Measurements from ENCODE around the gene SUCO.

The SUCO gene

DNA sequence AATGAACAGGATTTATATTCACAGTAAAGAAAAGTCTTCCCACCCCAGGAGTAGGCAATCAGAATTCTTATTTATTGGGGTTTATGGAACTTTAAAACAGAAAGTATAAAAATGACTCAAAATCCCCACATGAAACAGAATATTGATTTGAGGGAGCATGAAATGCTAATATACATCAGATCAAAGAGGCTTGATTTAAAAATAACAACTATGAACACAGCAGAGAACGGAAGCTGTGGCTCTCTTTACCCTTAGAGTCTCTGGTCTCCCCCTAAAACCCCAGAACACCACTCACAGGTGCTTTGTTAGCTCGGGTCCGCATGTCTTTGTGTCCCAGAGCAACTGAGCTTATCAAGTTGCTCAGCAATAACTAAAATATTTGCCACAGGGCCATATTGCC lies 94.8 kb downstream of the SUCO start:
- POLR2A ChIA-PET, result no interaction called here
- CTCF ChIA-PET, result interaction anchor here (0.7 kb wide), 1 partner anchor 10 kb away, joined by 3 read pairs; no protein-coding TSS in a partner anchor
- TF ChIP-seq, protein P1, sequence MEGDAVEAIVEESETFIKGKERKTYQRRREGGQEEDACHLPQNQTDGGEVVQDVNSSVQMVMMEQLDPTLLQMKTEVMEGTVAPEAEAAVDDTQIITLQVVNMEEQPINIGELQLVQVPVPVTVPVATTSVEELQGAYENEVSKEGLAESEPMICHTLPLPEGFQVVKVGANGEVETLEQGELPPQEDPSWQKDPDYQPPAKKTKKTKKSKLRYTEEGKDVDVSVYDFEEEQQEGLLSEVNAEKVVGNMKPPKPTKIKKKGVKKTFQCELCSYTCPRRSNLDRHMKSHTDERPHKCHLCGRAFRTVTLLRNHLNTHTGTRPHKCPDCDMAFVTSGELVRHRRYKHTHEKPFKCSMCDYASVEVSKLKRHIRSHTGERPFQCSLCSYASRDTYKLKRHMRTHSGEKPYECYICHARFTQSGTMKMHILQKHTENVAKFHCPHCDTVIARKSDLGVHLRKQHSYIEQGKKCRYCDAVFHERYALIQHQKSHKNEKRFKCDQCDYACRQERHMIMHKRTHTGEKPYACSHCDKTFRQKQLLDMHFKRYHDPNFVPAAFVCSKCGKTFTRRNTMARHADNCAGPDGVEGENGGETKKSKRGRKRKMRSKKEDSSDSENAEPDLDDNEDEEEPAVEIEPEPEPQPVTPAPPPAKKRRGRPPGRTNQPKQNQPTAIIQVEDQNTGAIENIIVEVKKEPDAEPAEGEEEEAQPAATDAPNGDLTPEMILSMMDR (IDR thresholded peaks at IDR 0.05; ENCODE audit: insufficient read depth, low read length, missing control alignments), result no peak
- no peak for DNase-seq (ENCODE audit: low read depth, low spot score)
- H3K4me3 ChIP-seq (ENCODE audit: low read depth, low read length), result no peak overlapping the region

DNA sequence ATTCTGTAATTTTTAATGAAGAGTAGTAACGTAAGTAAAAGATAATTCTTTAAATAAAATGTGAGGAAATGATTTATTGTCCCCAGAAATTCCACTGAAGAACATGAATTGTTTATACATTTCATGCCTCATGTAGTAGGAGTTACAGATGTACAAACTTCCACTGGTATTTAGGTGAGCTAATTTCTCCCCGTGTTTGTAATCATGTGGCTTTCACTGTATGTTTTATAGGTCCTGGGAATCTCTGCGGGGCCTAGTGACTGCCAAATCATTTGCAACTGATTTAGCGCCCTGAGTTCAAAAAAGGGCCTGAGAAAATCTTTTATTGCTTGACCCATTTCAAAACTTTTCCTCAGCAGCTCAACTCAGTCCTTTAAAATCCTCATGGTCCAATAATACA lies 95.5 kb downstream of the SUCO start:
- no peak overlapping the region for H3K4me3 ChIP-seq (ENCODE audit: low read depth, low read length)
- TF ChIP-seq, protein P1 (IDR thresholded peaks at IDR 0.05; ENCODE audit: insufficient read depth, low read length, missing control alignments), result no peak
- ChIA-PET POLR2A (no interaction called here), CTCF (interaction anchor here (0.7 kb wide), 1 partner anchor 11 kb away, joined by 3 read pairs; no protein-coding TSS in a partner anchor)
- no peak for DNase-seq (ENCODE audit: low read depth, low spot score)

DNA sequence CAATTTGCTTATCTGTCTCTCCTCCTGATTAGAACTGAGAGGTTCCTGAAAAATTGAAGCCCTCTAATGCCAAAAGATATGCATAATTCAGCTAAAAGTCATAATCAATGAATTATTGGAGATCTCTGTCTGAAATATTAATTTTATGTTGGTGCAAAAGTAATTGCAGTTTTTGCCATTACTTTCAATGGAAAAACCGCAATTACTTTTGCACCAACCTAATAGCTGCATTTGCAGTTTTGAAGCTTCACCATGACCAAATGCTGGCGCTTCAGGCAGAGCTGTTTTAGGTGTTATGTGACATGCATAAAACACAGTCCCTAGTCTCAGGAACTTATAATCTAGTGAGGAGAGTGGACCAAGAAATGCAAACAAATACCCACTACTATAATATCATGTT lies 96.2 kb downstream of the SUCO start:
- DNase-seq (ENCODE audit: low read depth, low spot score), result no peak
- CTCF ChIA-PET, result no interaction called here

DNA sequence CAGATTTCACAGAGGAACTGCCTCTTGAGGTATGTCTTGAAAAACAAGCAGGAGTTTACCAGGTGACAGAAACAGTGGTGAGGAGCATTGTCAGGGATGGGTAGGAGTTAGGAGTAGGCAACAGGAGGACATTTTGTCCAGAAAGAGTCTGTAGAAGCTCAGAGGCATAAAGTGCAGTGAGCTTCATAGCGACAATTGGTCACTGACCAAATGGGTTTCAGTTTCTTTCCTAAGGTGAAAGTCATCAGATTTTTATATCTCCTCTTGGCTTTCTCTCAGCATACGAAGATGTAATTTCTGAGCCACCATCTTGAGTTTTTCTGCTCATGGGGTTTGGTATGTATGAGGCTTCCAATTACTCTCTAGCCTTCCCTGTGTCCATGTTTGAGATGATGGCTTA lies 96.7 kb downstream of the SUCO start:
- POLR2A ChIA-PET, result no interaction called here
- no peak overlapping the region for H3K4me3 ChIP-seq (ENCODE audit: low read depth, low read length)
- no peak for DNase-seq (ENCODE audit: low read depth, low spot score)
- CTCF ChIA-PET, result no interaction called here
- TF ChIP-seq, protein P1 (IDR thresholded peaks at IDR 0.05; ENCODE audit: insufficient read depth, low read length, missing control alignments), result no peak

More for the DNA sequence above, 96.2 kb downstream of the SUCO start:
- H3K4me3 ChIP-seq (ENCODE audit: low read depth, low read length), result no peak overlapping the region
- TF ChIP-seq, protein P1 (IDR thresholded peaks at IDR 0.05; ENCODE audit: insufficient read depth, low read length, missing control alignments), result no peak
- POLR2A ChIA-PET, result no interaction called here

DNA sequence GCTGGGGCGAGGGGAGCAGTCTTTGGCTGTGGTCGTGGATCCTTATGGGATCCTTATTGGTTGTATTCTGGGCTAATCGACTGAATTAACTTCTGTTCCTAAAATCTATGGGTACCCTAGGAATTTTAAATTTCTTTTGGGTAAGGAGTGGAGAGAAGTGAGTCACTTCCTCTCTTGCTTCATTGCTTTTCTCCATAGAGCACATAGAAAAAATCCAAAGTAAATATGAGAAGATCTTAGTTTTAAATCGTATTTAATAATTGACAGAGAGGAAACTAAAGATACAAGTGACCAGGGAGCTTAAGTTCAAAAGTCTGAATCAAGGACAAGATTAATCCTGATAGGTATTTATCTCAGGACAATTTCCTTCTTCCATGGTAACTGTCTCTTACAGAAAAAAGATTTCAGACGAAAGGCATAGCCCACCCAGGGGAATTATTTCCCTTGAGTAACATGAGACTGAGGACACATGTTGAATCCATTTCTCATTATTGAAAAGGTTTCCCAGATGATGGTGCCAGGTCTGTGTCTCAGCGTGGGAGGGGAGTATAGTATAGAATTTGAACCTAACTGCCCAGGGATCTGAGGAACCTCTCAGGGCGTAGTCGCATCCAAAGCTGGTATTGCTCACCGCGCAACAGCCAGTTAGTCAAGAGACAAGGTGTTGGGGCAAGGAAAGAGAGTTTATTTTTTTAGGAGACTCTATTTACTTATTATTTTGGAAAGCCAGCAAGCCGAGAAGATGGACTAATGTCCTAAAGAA lies 97.3 kb downstream of the SUCO start:
- no peak overlapping the region for H3K4me3 ChIP-seq (ENCODE audit: low read depth, low read length)
- TF ChIP-seq, protein P1 (IDR thresholded peaks at IDR 0.05; ENCODE audit: insufficient read depth, low read length, missing control alignments), result no peak
- ChIA-PET POLR2A (no interaction called here), CTCF (interaction anchor here (1.3 kb wide), 1 partner anchor 89 kb away, joined by 3 read pairs; no protein-coding TSS in a partner anchor)
- no peak for DNase-seq (ENCODE audit: low read depth, low spot score)

DNA sequence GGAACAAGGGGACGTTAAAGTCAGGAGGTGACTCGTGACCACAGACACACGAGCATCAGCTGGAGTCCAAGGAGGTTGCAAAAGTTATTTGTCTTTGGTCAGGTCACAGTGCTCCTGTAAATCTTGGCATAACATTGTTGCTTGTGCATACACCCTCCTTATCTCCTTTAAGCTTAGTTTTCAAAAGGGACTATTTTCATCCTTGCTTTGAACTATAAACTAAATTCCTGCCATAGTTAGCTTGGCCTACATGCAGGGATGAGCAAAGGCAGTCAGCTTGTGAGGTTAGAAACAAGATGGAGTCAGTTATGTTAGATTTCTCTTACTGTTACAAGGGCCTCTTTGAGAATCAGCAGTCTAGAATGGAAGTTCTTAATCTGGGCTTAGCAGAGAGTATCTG lies 97.9 kb downstream of the SUCO start:
- DNase-seq (ENCODE audit: low read depth, low spot score), result no peak
- ChIA-PET CTCF (interaction anchor here (1.3 kb wide), 1 partner anchor 88 kb away, joined by 3 read pairs; no protein-coding TSS in a partner anchor), POLR2A (no interaction called here)
- TF ChIP-seq, protein P1 (IDR thresholded peaks at IDR 0.05; ENCODE audit: insufficient read depth, low read length, missing control alignments), result no peak
- H3K4me3 ChIP-seq (ENCODE audit: low read depth, low read length), result no peak overlapping the region
